Gastrocnemius medialis (tissue), 4 donors: ENCODE data around the gene SEC23A. TPM values are rescaled to one million over a fixed set of nuclear protein-coding genes. Genes with fewer than 3 reads are reported as not detected.

ENCODE experiments used
- ATAC-seq, 2 donors: fragments of 150-250 bp; one replicate each; pipeline ENCODE4 v1.9.1; 2016
- DNase-seq, 2 donors: peaks; one replicate each; pipeline ENCODE4 v3.0.0-alpha.2; 2019
- H3K27ac ChIP-seq, 4 donors: fragments of 200-600 bp; sonication (generic); 1 replicate in 1 of 4; 2 replicates in 3 of 4; pipeline ENCODE4 v1.5.1; 2016 to 2018; ENCODE audit warnings: mild to moderate bottlenecking in 2 of 4, moderate library complexity in 1 of 4
- H3K27me3 ChIP-seq, 3 donors: fragments of 200-600 bp; sonication (generic) in 2 of 3; 1 replicate in 1 of 3; 2 replicates in 2 of 3; pipeline versions ENCODE4 v1.5.1 to v1.6.0; 2016 to 2019; ENCODE audit warnings: mild to moderate bottlenecking in 1 of 3, moderate library complexity in 1 of 3
- H3K36me3 ChIP-seq, 2 donors: fragments of 200-600 bp; sonication (generic) in 1 of 2; one replicate each; pipeline ENCODE4 v1.5.1; 2017 to 2018
- H3K4me1 ChIP-seq, 2 donors: fragments of 200-600 bp; sonication (generic) in 1 of 2; one replicate each; pipeline ENCODE4 v1.5.1; 2016 to 2017; ENCODE audit warnings: mild to moderate bottlenecking in 2 of 2
- H3K4me3 ChIP-seq, 4 donors: fragments of 200-600 bp; sonication (generic) in 3 of 4; 1 replicate in 1 of 4; 2 replicates in 3 of 4; pipeline ENCODE4 v1.5.1; 2016 to 2019; ENCODE audit warnings: mild to moderate bottlenecking in 2 of 4
- H3K9me3 ChIP-seq, 3 donors: fragments of 200-600 bp; sonication (generic) in 2 of 3; 1 replicate in 1 of 3; 2 replicates in 2 of 3; pipeline ENCODE4 v1.5.1; 2016 to 2019
- CTCF ChIP-seq, 5 experiments: fragments of 450-650 bp in 3 of 5; fragments of 200-600 bp in 2 of 5; sonication (generic) in 2 of 5; IDR thresholded peaks in 4 of 5; conservative IDR thresholded peaks in 1 of 5; 1 replicate in 4 of 5; 2 replicates in 1 of 5; pipeline ENCODE4 v1.5.1; 2016 to 2019; ENCODE audit warnings: antibody characterized with exemption in 5 of 5, mild to moderate bottlenecking in 3 of 5, moderate library complexity in 3 of 5
- POLR2A ChIP-seq, 2 donors: fragments of 450-650 bp; IDR thresholded peaks; one replicate each; pipeline ENCODE4 v1.6.1; 2017; ENCODE audit warnings: antibody characterized with exemption in 2 of 2, mild to moderate bottlenecking in 2 of 2, moderate library complexity in 2 of 2
- in situ Hi-C, 4 donors: fragments of 200-750 bp; cut with MboI; loops; one replicate each; pipeline versions ENCODE4 v1.15.0 to v1.8.0; 2017; ENCODE audit warnings: low sequenced_read_pairs in 4 of 4
- intact Hi-C: fragments of 100-400 bp; cut with DNase I; formaldehyde crosslinking; loops from one replicate; pipeline ENCODE4 v1.15.1; 2023; ENCODE audit warnings: low total_unique reads
- total RNA-seq, 4 donors: library from RNA; depleted of rRNA; stranded (reverse); fragments of >200 nt; gene quantifications; one replicate each; pipeline versions ENCODE4 v1.1.0 to v1.2.3, GENCODE V29; 2016

Gene SEC23A
- total RNA-seq, 4 donors from 2014 or later, result 79.9 to 183 (median 93.9) TPM

- in situ Hi-C loops (loop anchor here in 1 of 4 donors (25.0 kb wide), 1 partner anchor 270 kb away; no protein-coding TSS in a partner anchor), intact Hi-C loops (no loop called here)
- no peaks in the 10 kb centered on the region for H3K36me3 ChIP-seq
- no peak overlapping the region for H3K4me3 ChIP-seq
- no peak for ATAC-seq
- no peak for DNase-seq
- H3K27ac ChIP-seq, result no peak overlapping the region
- H3K9me3 ChIP-seq, result no peaks in the 10 kb centered on the region
- no peaks in the 10 kb centered on the region for H3K27me3 ChIP-seq
- H3K4me1 ChIP-seq, result no peaks in the 10 kb centered on the region
- TF ChIP-seq CTCF (IDR thresholded peaks at IDR 0.05 in 4 of 5, conservative IDR thresholded peaks at IDR 0.05 in 1 of 5) (no peak), POLR2A (IDR thresholded peaks at IDR 0.05) (no peak)
These were observed 96.2 kb downstream of the SEC23A start for GRCh38 chr14:39006721-39007410.

DNA sequence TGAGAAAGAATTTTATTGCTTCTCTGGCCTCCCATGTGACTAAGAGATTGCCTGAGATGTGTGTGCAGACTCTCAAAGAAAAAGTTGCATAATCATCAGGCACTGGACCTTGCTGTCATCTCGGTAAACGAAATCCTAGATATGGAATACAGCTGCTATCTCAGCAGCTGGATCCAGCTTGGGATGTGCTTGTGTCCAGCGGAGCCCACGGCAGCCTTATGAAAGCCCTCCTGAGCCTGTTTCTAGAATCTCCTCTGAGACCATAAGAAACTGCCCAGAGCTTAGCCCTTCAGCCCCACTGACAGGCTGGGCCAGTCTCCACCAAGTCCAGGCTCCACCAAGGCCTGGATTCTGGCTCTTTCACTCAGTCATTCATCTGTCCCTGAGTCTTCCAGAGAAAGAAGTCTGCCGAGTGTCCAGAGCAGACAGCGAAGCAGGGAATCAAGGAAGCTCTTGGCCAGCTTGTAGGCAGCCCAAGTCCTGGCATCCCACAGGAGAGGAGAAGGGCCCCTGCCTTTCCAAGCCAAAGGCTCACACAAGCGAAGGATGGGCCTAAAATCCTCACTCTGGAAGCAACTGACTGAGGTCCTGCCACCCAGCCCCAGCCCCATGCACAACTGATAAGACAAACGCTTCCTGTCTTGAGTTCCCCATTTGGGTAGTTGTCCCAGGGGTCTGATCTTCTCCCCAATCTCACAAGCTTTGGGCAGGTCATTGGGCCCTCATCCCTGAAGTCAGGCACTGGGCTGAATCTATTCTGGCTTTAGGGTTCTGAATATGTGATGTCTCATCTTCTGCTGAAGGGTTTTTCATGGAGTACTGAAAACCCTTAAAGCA is 97.8 kb downstream of the SEC23A start:
- Histone ChIP-seq H3K4me1 (no peaks in the 10 kb centered on the region), H3K27ac (no peak overlapping the region), H3K36me3 (no peaks in the 10 kb centered on the region), H3K27me3 (no peaks in the 10 kb centered on the region), H3K9me3 (no peaks in the 10 kb centered on the region), H3K4me3 (no peak overlapping the region)
- in situ Hi-C loops (loop anchor here in 1 of 4 donors (25.0 kb wide), 1 partner anchor 268 kb away; no protein-coding TSS in a partner anchor), intact Hi-C loops (no loop called here)
- no peak for DNase-seq
- TF ChIP-seq POLR2A (IDR thresholded peaks at IDR 0.05) (no peak), CTCF (IDR thresholded peaks at IDR 0.05 in 4 of 5, conservative IDR thresholded peaks at IDR 0.05 in 1 of 5) (no peak)
- no peak for ATAC-seq

DNA sequence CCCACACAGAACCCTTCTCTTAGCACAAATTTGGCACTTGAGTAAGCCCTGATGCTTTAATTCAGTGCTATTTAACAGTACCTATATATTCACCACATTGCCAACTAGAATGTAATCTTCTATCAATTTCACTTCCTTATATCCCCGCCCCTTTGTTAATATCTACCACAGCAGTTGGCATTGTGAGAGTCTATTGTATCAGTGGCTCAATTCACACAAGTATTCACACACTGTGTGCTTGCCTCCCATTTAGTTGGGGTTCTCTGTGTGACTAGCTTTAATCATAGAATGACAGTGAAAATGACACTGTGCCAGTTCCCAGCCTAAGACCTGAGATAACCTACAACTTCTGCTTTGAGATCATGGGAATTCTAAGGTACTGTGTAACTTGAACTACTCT is 103.1 kb downstream of the SEC23A start:
- TF ChIP-seq CTCF (IDR thresholded peaks at IDR 0.05 in 4 of 5, conservative IDR thresholded peaks at IDR 0.05 in 1 of 5), result no peak
- TF ChIP-seq POLR2A (IDR thresholded peaks at IDR 0.05), result no peak
- Histone ChIP-seq H3K9me3 (no peaks in the 10 kb centered on the region), H3K27me3 (no peaks in the 10 kb centered on the region), H3K4me3 (no peak overlapping the region), H3K27ac (no peak overlapping the region), H3K4me1 (peaks cover 0 to 6% of the 10 kb centered on the region in 2 donors), H3K36me3 (no peaks in the 10 kb centered on the region)
- in situ Hi-C loops (loop anchor here in 1 of 4 donors (25.0 kb wide), 1 partner anchor 263 kb away; no protein-coding TSS in a partner anchor), intact Hi-C loops (no loop called here)
- DNase-seq (no peak), ATAC-seq (no peak)

- in situ Hi-C loops (no loop called here), intact Hi-C loops (no loop called here)
- H3K36me3 ChIP-seq, result no peaks in the 10 kb centered on the region
- H3K27me3 ChIP-seq, result no peaks in the 10 kb centered on the region
- TF ChIP-seq POLR2A (IDR thresholded peaks at IDR 0.05), result no peak
- no peak for TF ChIP-seq CTCF (IDR thresholded peaks at IDR 0.05 in 4 of 5, conservative IDR thresholded peaks at IDR 0.05 in 1 of 5)
- peaks cover 0 to 12% of the 10 kb centered on the region in 2 donors for H3K4me1 ChIP-seq
- H3K9me3 ChIP-seq, result no peaks in the 10 kb centered on the region
- ATAC-seq, result peak in 1 of 2 donors; percentile 50
- no peak overlapping the region for H3K27ac ChIP-seq
- no peak overlapping the region for H3K4me3 ChIP-seq
- no peak for DNase-seq
These were observed 108.3 kb downstream of the SEC23A start for GRCh38 chr14:38994731-38995130.
